ENCODE measurements around the gene FTH1. TPM values are rescaled to one million over a fixed set of nuclear protein-coding genes. Genes with fewer than 3 reads are reported as not detected.
A peak's percentile ranks its signal among the peaks of the same experiment; 100 is the strongest.

FTH1 gene
- total and polyA plus RNA-seq, 2 of the 13 experiments (the other 11 are each of a cell fraction or from before 2014, with no cell fraction given) = 607 to 760 TPM

DNA sequence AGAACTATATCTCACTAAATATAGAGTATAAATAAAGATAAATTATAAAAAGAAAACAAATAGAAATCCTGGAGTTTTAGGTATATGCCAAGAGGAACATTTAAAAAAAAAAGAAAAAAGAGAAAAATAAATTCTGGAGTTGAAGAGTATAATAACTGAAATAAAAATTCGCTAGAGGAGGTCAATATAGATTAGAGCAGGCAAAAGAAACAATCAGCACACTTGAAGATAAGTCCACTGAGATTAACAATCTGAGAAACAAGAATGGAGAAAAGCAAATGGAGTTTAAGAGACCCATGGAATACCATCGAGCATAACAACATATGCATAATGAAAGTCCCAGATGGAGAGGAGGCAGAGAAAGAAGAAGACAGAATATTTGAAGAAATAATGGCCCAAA, 31.6 kb downstream of the FTH1 start:
- H3K9me3 ChIP-seq (ENCODE audit: low read length) = no peaks in the 10 kb centered on the region
- peaks cover 7% of the 10 kb centered on the region for H3K4me1 ChIP-seq (ENCODE audit: insufficient read depth, low read length)
- H3K79me2 ChIP-seq (ENCODE audit: insufficient read depth, low read length) = no peaks in the 10 kb centered on the region
- BruUV-seq (replicated peaks) = no TSS peak
- WGBS (ENCODE audit: low lambda C conversion rate) = 0% methylated on average over 2 of the region's 2 CpGs
- H4K20me1 ChIP-seq (ENCODE audit: insufficient read depth, low read length) = no peaks in the 10 kb centered on the region
- ChIA-PET POLR2A (no interaction called here), CTCF (ENCODE audit: low intra/inter-chr PET ratio, low total read pairs) (no interaction called here)
- H2AFZ ChIP-seq (ENCODE audit: low read length) = no peak overlapping the region
- no peak overlapping the region for H3K4me3 ChIP-seq (replicated peaks in 1 of 3; ENCODE audit: insufficient read depth in 1 of 3, low read depth in 2 of 3, low read length in 3 of 3)
- DNase-seq (ENCODE audit: low spot score) = no peak
- H3K27ac ChIP-seq (ENCODE audit: extremely low read length, insufficient read depth, low read length) = no peak overlapping the region
- H3K27me3 ChIP-seq (ENCODE audit: control insufficient read depth in 1 of 2, insufficient read depth in 2 of 2, low read length in 2 of 2) = no peaks in the 10 kb centered on the region; a peak in 1 of 5 replicates
- no peak for TF ChIP-seq HMG20A (CRISPR knock-in tag; IDR thresholded peaks at IDR 0.05; ENCODE audit: borderline replicate concordance)
- H3K36me3 ChIP-seq (replicated peaks in 1 of 2; ENCODE audit: control insufficient read depth in 1 of 2, insufficient read depth in 2 of 2, low read length in 2 of 2) = no peaks in the 10 kb centered on the region
- in situ Hi-C loops (cut with HindIII; ENCODE audit: extremely low pct_ligation_motif_present, low pct_unique_long_range_greater_than_20kb) = no loop called here
- no peak overlapping the region for H3K9ac ChIP-seq (ENCODE audit: insufficient read depth, low read depth, low read length)
- intact Hi-C loops (cut with micrococcal nuclease; ENCODE audit: unreplicated experiment) = no loop called here
- ATAC-seq = no peak
- no peak overlapping the region for H3K4me2 ChIP-seq (ENCODE audit: low read depth, low read length)
- FAIRE-seq = no peak

DNA sequence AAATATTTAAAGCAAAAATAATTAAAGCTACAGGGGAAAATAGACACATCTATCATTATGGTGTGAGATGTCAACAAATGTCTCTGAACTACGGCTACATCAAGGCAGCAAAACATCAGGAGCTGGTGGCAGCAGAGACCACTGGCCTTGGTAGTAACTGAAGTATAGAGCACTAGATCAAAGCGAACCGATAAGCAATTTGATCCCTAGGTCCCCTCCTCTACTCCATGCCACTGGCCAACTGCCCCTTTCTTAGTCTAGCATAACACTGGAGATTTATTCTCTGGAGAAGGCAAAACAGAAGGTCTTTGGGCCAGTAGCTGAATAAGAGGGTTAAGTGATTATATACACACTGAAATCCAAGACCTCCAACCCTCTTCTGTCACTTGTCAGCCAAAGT, 36.5 kb downstream of the FTH1 start:
- H2AFZ ChIP-seq (ENCODE audit: low read length) = no peak overlapping the region
- no peaks in the 10 kb centered on the region for H3K79me2 ChIP-seq (ENCODE audit: insufficient read depth, low read length)
- intact Hi-C loops (cut with micrococcal nuclease; ENCODE audit: unreplicated experiment) (no loop called here), in situ Hi-C loops (cut with HindIII; ENCODE audit: extremely low pct_ligation_motif_present, low pct_unique_long_range_greater_than_20kb) (no loop called here)
- 0 out of 2 replicates have a peak overlapping the region, but pooled peaks have one; percentile 1 for H3K4me2 ChIP-seq (ENCODE audit: low read depth, low read length)
- ChIA-PET POLR2A (interaction anchor here (0.7 kb wide), 1 partner anchor 37 kb away, joined by 3 read pairs; no protein-coding TSS in a partner anchor), CTCF (ENCODE audit: low intra/inter-chr PET ratio, low total read pairs) (no interaction called here)
- no peaks in the 10 kb centered on the region for H3K36me3 ChIP-seq (replicated peaks in 1 of 2; ENCODE audit: control insufficient read depth in 1 of 2, insufficient read depth in 2 of 2, low read length in 2 of 2)
- no peaks in the 10 kb centered on the region for H4K20me1 ChIP-seq (ENCODE audit: insufficient read depth, low read length)
- H3K27ac ChIP-seq (ENCODE audit: extremely low read length, insufficient read depth, low read length) = no peak overlapping the region
- DNase-seq (ENCODE audit: low spot score) = peak; percentile 63
- BruUV-seq (replicated peaks) = no TSS peak
- no peak overlapping the region for H3K4me3 ChIP-seq (replicated peaks in 1 of 3; ENCODE audit: insufficient read depth in 1 of 3, low read depth in 2 of 3, low read length in 3 of 3)
- no peak overlapping the region for H3K9ac ChIP-seq (ENCODE audit: insufficient read depth, low read depth, low read length)
- no peaks in the 10 kb centered on the region for H3K27me3 ChIP-seq (ENCODE audit: control insufficient read depth in 1 of 2, insufficient read depth in 2 of 2, low read length in 2 of 2)
- peak; percentile 80 for ATAC-seq
- peaks cover 12% of the 10 kb centered on the region for H3K4me1 ChIP-seq (ENCODE audit: insufficient read depth, low read length)
- no peak for FAIRE-seq
- 0% methylated on average over 1 of the region's 3 CpGs for WGBS (ENCODE audit: low lambda C conversion rate)
- H3K9me3 ChIP-seq (ENCODE audit: low read length) = no peaks in the 10 kb centered on the region
- TF ChIP-seq, protein P1, sequence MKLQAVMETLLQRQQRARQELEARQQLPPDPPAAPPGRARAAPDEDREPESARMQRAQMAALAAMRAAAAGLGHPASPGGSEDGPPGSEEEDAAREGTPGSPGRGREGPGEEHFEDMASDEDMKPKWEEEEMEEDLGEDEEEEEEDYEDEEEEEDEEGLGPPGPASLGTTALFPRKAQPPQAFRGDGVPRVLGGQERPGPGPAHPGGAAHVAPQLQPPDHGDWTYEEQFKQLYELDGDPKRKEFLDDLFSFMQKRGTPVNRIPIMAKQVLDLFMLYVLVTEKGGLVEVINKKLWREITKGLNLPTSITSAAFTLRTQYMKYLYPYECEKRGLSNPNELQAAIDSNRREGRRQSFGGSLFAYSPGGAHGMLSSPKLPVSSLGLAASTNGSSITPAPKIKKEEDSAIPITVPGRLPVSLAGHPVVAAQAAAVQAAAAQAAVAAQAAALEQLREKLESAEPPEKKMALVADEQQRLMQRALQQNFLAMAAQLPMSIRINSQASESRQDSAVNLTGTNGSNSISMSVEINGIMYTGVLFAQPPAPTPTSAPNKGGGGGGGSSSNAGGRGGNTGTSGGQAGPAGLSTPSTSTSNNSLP (IDR thresholded peaks at IDR 0.05; ENCODE audit: low read depth, low read length) = no peak
- TF ChIP-seq, protein P2, sequence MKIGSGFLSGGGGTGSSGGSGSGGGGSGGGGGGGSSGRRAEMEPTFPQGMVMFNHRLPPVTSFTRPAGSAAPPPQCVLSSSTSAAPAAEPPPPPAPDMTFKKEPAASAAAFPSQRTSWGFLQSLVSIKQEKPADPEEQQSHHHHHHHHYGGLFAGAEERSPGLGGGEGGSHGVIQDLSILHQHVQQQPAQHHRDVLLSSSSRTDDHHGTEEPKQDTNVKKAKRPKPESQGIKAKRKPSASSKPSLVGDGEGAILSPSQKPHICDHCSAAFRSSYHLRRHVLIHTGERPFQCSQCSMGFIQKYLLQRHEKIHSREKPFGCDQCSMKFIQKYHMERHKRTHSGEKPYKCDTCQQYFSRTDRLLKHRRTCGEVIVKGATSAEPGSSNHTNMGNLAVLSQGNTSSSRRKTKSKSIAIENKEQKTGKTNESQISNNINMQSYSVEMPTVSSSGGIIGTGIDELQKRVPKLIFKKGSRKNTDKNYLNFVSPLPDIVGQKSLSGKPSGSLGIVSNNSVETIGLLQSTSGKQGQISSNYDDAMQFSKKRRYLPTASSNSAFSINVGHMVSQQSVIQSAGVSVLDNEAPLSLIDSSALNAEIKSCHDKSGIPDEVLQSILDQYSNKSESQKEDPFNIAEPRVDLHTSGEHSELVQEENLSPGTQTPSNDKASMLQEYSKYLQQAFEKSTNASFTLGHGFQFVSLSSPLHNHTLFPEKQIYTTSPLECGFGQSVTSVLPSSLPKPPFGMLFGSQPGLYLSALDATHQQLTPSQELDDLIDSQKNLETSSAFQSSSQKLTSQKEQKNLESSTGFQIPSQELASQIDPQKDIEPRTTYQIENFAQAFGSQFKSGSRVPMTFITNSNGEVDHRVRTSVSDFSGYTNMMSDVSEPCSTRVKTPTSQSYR (CRISPR knock-in tag; IDR thresholded peaks at IDR 0.05; ENCODE audit: borderline replicate concordance) = no peak
- peak; percentile 64 for TF ChIP-seq TCF7 (IDR thresholded peaks at IDR 0.05; ENCODE audit: low read depth)
- no peak for TF ChIP-seq CBX5 (CRISPR knock-in tag; IDR thresholded peaks at IDR 0.05; ENCODE audit: borderline replicate concordance)
- TF ChIP-seq SIX4 (CRISPR knock-in tag; IDR thresholded peaks at IDR 0.05) = peak; percentile 89
- TF ChIP-seq GATAD2A (CRISPR knock-in tag; IDR thresholded peaks at IDR 0.05) = peak; percentile 42; the same call in 1 of the 2 replicates
- TF ChIP-seq, protein P3, sequence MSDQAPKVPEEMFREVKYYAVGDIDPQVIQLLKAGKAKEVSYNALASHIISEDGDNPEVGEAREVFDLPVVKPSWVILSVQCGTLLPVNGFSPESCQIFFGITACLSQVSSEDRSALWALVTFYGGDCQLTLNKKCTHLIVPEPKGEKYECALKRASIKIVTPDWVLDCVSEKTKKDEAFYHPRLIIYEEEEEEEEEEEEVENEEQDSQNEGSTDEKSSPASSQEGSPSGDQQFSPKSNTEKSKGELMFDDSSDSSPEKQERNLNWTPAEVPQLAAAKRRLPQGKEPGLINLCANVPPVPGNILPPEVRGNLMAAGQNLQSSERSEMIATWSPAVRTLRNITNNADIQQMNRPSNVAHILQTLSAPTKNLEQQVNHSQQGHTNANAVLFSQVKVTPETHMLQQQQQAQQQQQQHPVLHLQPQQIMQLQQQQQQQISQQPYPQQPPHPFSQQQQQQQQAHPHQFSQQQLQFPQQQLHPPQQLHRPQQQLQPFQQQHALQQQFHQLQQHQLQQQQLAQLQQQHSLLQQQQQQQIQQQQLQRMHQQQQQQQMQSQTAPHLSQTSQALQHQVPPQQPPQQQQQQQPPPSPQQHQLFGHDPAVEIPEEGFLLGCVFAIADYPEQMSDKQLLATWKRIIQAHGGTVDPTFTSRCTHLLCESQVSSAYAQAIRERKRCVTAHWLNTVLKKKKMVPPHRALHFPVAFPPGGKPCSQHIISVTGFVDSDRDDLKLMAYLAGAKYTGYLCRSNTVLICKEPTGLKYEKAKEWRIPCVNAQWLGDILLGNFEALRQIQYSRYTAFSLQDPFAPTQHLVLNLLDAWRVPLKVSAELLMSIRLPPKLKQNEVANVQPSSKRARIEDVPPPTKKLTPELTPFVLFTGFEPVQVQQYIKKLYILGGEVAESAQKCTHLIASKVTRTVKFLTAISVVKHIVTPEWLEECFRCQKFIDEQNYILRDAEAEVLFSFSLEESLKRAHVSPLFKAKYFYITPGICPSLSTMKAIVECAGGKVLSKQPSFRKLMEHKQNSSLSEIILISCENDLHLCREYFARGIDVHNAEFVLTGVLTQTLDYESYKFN (CRISPR knock-in tag; conservative IDR thresholded peaks at IDR 0.05) = peak; percentile 24; the same call in 1 of the 2 replicates
- TF ChIP-seq ZNF670 (CRISPR knock-in tag; IDR thresholded peaks at IDR 0.05; ENCODE audit: borderline replicate concordance) = no peak
- TF ChIP-seq HMG20A (CRISPR knock-in tag; IDR thresholded peaks at IDR 0.05; ENCODE audit: borderline replicate concordance) = peak; percentile 38; the same call in 1 of the 2 replicates

All from HepG2 (cell line).